ENCODE data around the gene FNBP1L.

GRCh38 chr1:93577536-93578432 lies 129.9 kb downstream of the FNBP1L start:
- TF ChIP-seq EZH2 (IDR thresholded peaks at IDR 0.05; ENCODE audit: borderline replicate concordance, low read length), result no peak
- no peak for TF ChIP-seq CTCF (IDR thresholded peaks at IDR 0.05; ENCODE audit: low read length)
